ENCODE results near the gene ARHGAP26. TPM values are rescaled to one million over a fixed set of nuclear protein-coding genes. Genes with fewer than 3 reads are reported as not detected.
A peak's percentile ranks its signal among the peaks of the same experiment; 100 is the strongest.

Gene ARHGAP26
- total RNA-seq, 1 donor from 2014 or later, result 17.1 TPM

DNA sequence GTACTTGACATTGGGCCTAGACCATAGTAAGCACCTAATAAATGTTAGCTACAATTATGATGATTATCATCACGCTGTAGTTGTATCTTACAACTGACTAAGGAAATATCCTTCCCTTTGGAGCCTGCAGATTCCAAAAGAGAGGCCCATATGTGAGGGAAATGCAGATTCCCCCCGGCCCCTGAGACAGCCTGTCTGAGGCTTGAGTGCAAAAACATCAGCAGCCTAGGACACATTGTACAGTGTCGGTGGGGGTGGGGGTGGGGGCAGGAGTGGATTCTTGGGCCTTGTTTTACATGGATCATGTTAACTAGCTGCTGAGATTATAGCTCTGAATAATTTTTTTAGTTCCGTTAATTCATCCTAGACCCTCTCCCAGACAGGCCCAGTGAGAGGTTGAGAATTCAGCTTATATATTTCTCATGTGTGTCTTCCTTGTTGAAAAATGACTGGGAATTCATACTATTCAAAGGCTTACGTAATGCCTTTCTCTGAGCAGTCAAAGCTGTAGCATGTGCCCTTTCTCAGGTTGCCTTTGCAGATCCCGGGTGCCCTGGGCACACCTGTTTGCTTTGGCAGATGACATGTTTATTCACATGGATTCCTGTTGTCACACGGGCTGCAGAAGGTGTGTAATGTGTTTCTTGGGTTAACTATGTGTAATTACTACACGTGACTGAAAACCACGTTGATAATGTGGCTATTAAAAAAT, 370.5 kb downstream of the ARHGAP26 start:
- Histone ChIP-seq H3K27me3 (ENCODE audit: control insufficient read depth, insufficient read depth, low read length) (no peaks in the 10 kb centered on the region), H3K4me3 (ENCODE audit: low read depth, low read length) (no peak overlapping the region), H3K36me3 (ENCODE audit: control insufficient read depth, insufficient read depth, low read length) (no peaks in the 10 kb centered on the region)
- DNase-seq (ENCODE audit: low read depth) (peak; percentile 79), FAIRE-seq (no peak)
- TF ChIP-seq CTCF (IDR thresholded peaks at IDR 0.05; ENCODE audit: insufficient read depth, low read length, severe bottlenecking), result no peak

DNA sequence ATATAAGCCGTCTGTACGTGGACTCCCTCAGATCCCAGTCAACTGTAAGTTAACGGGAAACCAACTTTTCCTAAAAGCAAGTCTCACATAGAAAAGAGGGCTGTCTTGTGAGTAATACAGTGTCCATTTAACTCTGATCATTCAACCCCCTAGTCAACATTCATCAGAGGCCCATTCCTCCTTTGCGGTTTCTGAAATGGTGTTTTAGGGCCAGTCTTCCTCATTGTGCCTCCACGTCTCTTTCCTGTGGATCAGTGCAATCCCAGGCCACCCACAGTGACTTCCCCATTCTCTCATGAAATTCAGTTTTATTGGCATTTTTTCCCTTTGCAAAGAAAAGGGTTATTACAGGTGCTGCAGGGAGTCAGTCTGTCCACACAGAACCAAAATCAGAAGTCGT, 371.5 kb downstream of the ARHGAP26 start:
- no peak for FAIRE-seq
- DNase-seq (ENCODE audit: low read depth), result no peak
- TF ChIP-seq CTCF (IDR thresholded peaks at IDR 0.05; ENCODE audit: insufficient read depth, low read length, severe bottlenecking), result no peak

GRCh38 chr5:143142596-143143435, 372.6 kb downstream of the ARHGAP26 start:
- no peak for TF ChIP-seq CTCF (IDR thresholded peaks at IDR 0.05; ENCODE audit: insufficient read depth, low read length, severe bottlenecking)
- Histone ChIP-seq H3K4me3 (ENCODE audit: low read depth, low read length) (no peak overlapping the region), H3K36me3 (ENCODE audit: control insufficient read depth, insufficient read depth, low read length) (no peaks in the 10 kb centered on the region), H3K27me3 (ENCODE audit: control insufficient read depth, insufficient read depth, low read length) (no peaks in the 10 kb centered on the region)
- FAIRE-seq, result no peak
- peak; percentile 93 for DNase-seq (ENCODE audit: low read depth)

More for the DNA sequence above, 371.5 kb downstream of the ARHGAP26 start:
- Histone ChIP-seq H3K27me3 (ENCODE audit: control insufficient read depth, insufficient read depth, low read length) (no peaks in the 10 kb centered on the region), H3K4me3 (ENCODE audit: low read depth, low read length) (no peak overlapping the region), H3K36me3 (ENCODE audit: control insufficient read depth, insufficient read depth, low read length) (no peaks in the 10 kb centered on the region)

- no peak for TF ChIP-seq CTCF (IDR thresholded peaks at IDR 0.05; ENCODE audit: insufficient read depth, low read length, severe bottlenecking)
- FAIRE-seq, result no peak
- H3K4me3 ChIP-seq (ENCODE audit: low read depth, low read length), result no peak overlapping the region
- no peaks in the 10 kb centered on the region for H3K27me3 ChIP-seq (ENCODE audit: control insufficient read depth, insufficient read depth, low read length)
- H3K36me3 ChIP-seq (ENCODE audit: control insufficient read depth, insufficient read depth, low read length), result no peaks in the 10 kb centered on the region
- DNase-seq (ENCODE audit: low read depth), result peak; percentile 81
Measured at GRCh38 chr5:143143973-143144372, 373.8 kb downstream of the ARHGAP26 start.

DNA sequence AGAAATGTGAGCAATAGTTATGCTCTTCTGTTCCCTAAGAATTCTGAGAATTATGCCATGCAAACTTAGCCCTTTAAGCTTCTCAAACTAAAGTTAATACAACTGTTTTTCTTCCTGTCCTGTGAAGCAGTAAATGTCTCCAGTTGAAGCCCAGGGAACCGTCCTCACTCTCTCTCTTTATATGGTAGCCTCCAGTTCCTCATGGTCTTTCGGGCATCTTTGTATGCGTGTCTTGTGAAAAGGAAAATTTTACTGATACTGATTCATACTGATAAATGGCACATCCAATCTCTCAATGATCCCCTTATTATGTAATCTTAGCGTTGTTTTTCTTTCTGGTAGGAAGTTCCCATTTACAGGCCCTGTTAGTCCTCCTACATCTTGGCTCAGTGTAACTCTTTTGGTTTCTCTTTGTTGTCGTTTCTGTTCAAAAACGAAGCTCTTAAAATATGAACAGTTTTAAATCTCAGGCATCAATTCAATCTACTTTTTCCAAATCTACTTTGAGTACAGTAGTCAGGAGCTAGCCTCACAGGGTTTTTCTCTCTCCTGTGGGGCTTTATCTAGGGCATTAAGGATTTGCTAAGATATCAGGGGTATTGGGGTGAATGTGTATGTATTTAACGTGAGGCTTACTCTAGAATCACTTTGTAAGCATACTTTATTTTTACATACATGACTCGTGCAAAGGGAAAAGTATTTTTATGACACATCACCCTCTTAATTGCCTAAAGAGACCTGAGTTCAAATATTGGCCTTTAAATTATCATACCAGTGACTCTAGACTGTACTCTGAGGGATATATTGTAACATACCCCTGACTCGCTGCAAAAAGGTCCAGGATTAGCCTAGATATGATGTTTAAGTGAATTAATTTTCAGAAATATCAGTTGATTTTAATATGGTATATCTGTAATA, 375.3 kb downstream of the ARHGAP26 start:
- TF ChIP-seq CTCF (IDR thresholded peaks at IDR 0.05; ENCODE audit: insufficient read depth, low read length, severe bottlenecking), result no peak
- DNase-seq (ENCODE audit: low read depth), result peak; percentile 65
- no peaks in the 10 kb centered on the region for H3K27me3 ChIP-seq (ENCODE audit: control insufficient read depth, insufficient read depth, low read length)
- no peaks in the 10 kb centered on the region for H3K36me3 ChIP-seq (ENCODE audit: control insufficient read depth, insufficient read depth, low read length)
- FAIRE-seq, result no peak
- H3K4me3 ChIP-seq (ENCODE audit: low read depth, low read length), result no peak overlapping the region

Data from bronchial epithelial cell (primary cell).